ENCODE measurements around the gene HCAR3. TPM values are rescaled to one million over a fixed set of nuclear protein-coding genes. Genes with fewer than 3 reads are reported as not detected.
"Not testable (repeated sequence)": the region's sequence is repeated elsewhere in the genome, so short reads cannot be mapped to it uniquely, and the experiment has no call there.

HCAR3 gene
- total RNA-seq, 1 experiment from 2014 or later = 0.17 TPM

- H3K27me3 Mint-ChIP-seq (ENCODE audit: unreplicated experiment) = no peaks in the 10 kb centered on the region
- no TSS peak for BruUV-seq (replicated peaks)
- CTCF ChIA-PET = interaction anchor here (0.6 kb wide), 1 partner anchor 639 kb away, joined by 6 read pairs; no protein-coding TSS in a partner anchor
Measured at GRCh38 chr12:122725452-122726079, 9.0 kb upstream of the HCAR3 start.

GRCh38 chr12:122724641-122725243, 8.1 kb upstream of the HCAR3 start:
- BruUV-seq (replicated peaks) = no TSS peak
- peaks cover 65% of the 10 kb centered on the region for H3K4me1 Mint-ChIP-seq (ENCODE audit: low read depth, unreplicated experiment)

More at GRCh38 chr12:122725452-122726079, 9.0 kb upstream of the HCAR3 start:
- peak overlapping the region; percentile 81 for H3K27ac Mint-ChIP-seq (ENCODE audit: unreplicated experiment)
- peak overlapping the region; percentile 40 for H3K4me3 Mint-ChIP-seq (ENCODE audit: low read depth, unreplicated experiment)
- H3K4me1 Mint-ChIP-seq (ENCODE audit: low read depth, unreplicated experiment) = peaks cover 66% of the 10 kb centered on the region
- no peak for DNase-seq
- intact Hi-C loops (cut with micrococcal nuclease; ENCODE audit: unreplicated experiment) = loop anchor here (1.0 kb wide), 1 partner anchor 27 kb away; the partner anchor contains the start of gene DENR
- H3K36me3 Mint-ChIP-seq (ENCODE audit: insufficient read depth, unreplicated experiment) = peaks cover 9% of the 10 kb centered on the region
- no peak for TF ChIP-seq CTCF (IDR thresholded peaks at IDR 0.05; ENCODE audit: unreplicated experiment)
- no peaks in the 10 kb centered on the region for H3K9me3 Mint-ChIP-seq (ENCODE audit: low read depth, unreplicated experiment)

GRCh38 chr12:122722387-122722786, 5.8 kb upstream of the HCAR3 start:
- intact Hi-C loops (cut with micrococcal nuclease; ENCODE audit: unreplicated experiment) = no loop called here
- Mint-ChIP-seq H3K4me1 (ENCODE audit: low read depth, unreplicated experiment) (peaks cover 42% of the 10 kb centered on the region), H3K9me3 (ENCODE audit: low read depth, unreplicated experiment) (no peaks in the 10 kb centered on the region), H3K4me3 (ENCODE audit: low read depth, unreplicated experiment) (no peak overlapping the region), H3K36me3 (ENCODE audit: insufficient read depth, unreplicated experiment) (no peaks in the 10 kb centered on the region), H3K27me3 (ENCODE audit: unreplicated experiment) (no peaks in the 10 kb centered on the region), H3K27ac (ENCODE audit: unreplicated experiment) (no peak overlapping the region)
- BruUV-seq (replicated peaks) = no TSS peak
- no peak for DNase-seq
- no peak for TF ChIP-seq CTCF (IDR thresholded peaks at IDR 0.05; ENCODE audit: unreplicated experiment)
- CTCF ChIA-PET = no interaction called here

More at GRCh38 chr12:122724641-122725243, 8.1 kb upstream of the HCAR3 start:
- TF ChIP-seq CTCF (IDR thresholded peaks at IDR 0.05; ENCODE audit: unreplicated experiment) = no peak
- peak overlapping the region; percentile 81 for H3K27ac Mint-ChIP-seq (ENCODE audit: unreplicated experiment)
- H3K27me3 Mint-ChIP-seq (ENCODE audit: unreplicated experiment) = no peaks in the 10 kb centered on the region
- no peak for DNase-seq
- no peaks in the 10 kb centered on the region for H3K9me3 Mint-ChIP-seq (ENCODE audit: low read depth, unreplicated experiment)
- no peak overlapping the region for H3K4me3 Mint-ChIP-seq (ENCODE audit: low read depth, unreplicated experiment)
- H3K36me3 Mint-ChIP-seq (ENCODE audit: insufficient read depth, unreplicated experiment) = peaks cover 1% of the 10 kb centered on the region
- intact Hi-C loops (cut with micrococcal nuclease; ENCODE audit: unreplicated experiment) = no loop called here
- CTCF ChIA-PET = interaction anchor here (0.6 to 1.1 kb wide), 2 partner anchors 46 to 640 kb away, joined by 3 to 6 read pairs; no protein-coding TSS in a partner anchor

- Mint-ChIP-seq H3K4me1 (ENCODE audit: low read depth, unreplicated experiment) (peaks cover 36% of the 10 kb centered on the region), H3K36me3 (ENCODE audit: insufficient read depth, unreplicated experiment) (no peaks in the 10 kb centered on the region), H3K4me3 (ENCODE audit: low read depth, unreplicated experiment) (peak overlapping the region; percentile 14), H3K9me3 (ENCODE audit: low read depth, unreplicated experiment) (no peaks in the 10 kb centered on the region), H3K27me3 (ENCODE audit: unreplicated experiment) (no peaks in the 10 kb centered on the region), H3K27ac (ENCODE audit: unreplicated experiment) (peak overlapping the region; percentile 58)
- CTCF ChIA-PET = interaction anchor here (0.6 kb wide), 3 partner anchors 15 to 270 kb away, joined by 3 to 6 read pairs (median 5); no protein-coding TSS in a partner anchor
- no peak for TF ChIP-seq CTCF (IDR thresholded peaks at IDR 0.05; ENCODE audit: unreplicated experiment)
- BruUV-seq (replicated peaks) = no TSS peak
- no peak for DNase-seq
- intact Hi-C loops (cut with micrococcal nuclease; ENCODE audit: unreplicated experiment) = no loop called here
Measured at GRCh38 chr12:122721057-122721545, 4.5 kb upstream of the HCAR3 start.

GRCh38 chr12:122715211-122715610, 1.4 kb downstream of the HCAR3 start:
- BruUV-seq (replicated peaks); H3K27me3 Mint-ChIP-seq (ENCODE audit: unreplicated experiment); H3K9me3 Mint-ChIP-seq (ENCODE audit: low read depth, unreplicated experiment); H3K4me3 Mint-ChIP-seq (ENCODE audit: low read depth, unreplicated experiment); H3K36me3 Mint-ChIP-seq (ENCODE audit: insufficient read depth, unreplicated experiment); H3K27ac Mint-ChIP-seq (ENCODE audit: unreplicated experiment); CTCF ChIA-PET; intact Hi-C loops (cut with micrococcal nuclease; ENCODE audit: unreplicated experiment); DNase-seq: not testable (repeated sequence)
- peaks cover 17% of the 10 kb centered on the region for H3K4me1 Mint-ChIP-seq (ENCODE audit: low read depth, unreplicated experiment)

GRCh38 chr12:122713491-122714188, 3.0 kb downstream of the HCAR3 start:
- H3K9me3 Mint-ChIP-seq (ENCODE audit: low read depth, unreplicated experiment); H3K27me3 Mint-ChIP-seq (ENCODE audit: unreplicated experiment); DNase-seq; BruUV-seq (replicated peaks); intact Hi-C loops (cut with micrococcal nuclease; ENCODE audit: unreplicated experiment); H3K36me3 Mint-ChIP-seq (ENCODE audit: insufficient read depth, unreplicated experiment); H3K27ac Mint-ChIP-seq (ENCODE audit: unreplicated experiment); H3K4me3 Mint-ChIP-seq (ENCODE audit: low read depth, unreplicated experiment); CTCF ChIA-PET: not testable (repeated sequence)
- H3K4me1 Mint-ChIP-seq (ENCODE audit: low read depth, unreplicated experiment) = peaks cover 20% of the 10 kb centered on the region

Measured in Calu3 (cell line).